Effector CD8-positive, alpha-beta T cell (primary cell): Measurements from ENCODE around the gene FRMD4A.
"Not testable (repeated sequence)": the region's sequence is repeated elsewhere in the genome, so short reads cannot be mapped to it uniquely, and the experiment has no call there.

Experiments
- DNase-seq: peaks from one replicate; lab custom pipeline; 2025; lab: John Stamatoyannopoulos, UW

Gene FRMD4A

GRCh38 chr10:13787015-13787421 lies 543.7 kb downstream of the FRMD4A start:
- peak; percentile 69 for DNase-seq

GRCh38 chr10:13784067-13784466 lies 546.7 kb downstream of the FRMD4A start:
- no peak for DNase-seq

DNA sequence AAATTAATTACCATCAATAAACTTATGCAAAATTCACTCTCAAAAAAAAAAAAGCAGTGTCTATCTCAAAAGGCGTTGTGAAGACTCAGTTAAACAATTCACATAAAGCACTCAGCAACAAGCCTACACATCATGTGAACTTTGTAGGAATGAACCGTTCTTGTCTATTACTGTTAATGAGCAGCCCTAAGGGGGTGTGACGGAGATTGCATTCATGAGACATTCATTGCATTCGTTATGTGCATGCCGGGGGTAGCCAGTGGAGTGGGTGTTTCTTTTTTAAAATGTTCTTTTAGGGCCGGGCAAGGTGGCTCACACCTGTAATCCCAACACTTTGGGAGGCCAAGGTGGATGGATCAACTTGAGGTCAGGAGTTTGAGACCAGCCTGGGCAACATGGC lies 551.0 kb downstream of the FRMD4A start:
- no peak for DNase-seq

- DNase-seq, result not testable (repeated sequence)
These were observed 552.1 kb downstream of the FRMD4A start for GRCh38 chr10:13778693-13778960.

GRCh38 chr10:13776861-13777311 lies 553.8 kb downstream of the FRMD4A start:
- DNase-seq, result no peak

DNA sequence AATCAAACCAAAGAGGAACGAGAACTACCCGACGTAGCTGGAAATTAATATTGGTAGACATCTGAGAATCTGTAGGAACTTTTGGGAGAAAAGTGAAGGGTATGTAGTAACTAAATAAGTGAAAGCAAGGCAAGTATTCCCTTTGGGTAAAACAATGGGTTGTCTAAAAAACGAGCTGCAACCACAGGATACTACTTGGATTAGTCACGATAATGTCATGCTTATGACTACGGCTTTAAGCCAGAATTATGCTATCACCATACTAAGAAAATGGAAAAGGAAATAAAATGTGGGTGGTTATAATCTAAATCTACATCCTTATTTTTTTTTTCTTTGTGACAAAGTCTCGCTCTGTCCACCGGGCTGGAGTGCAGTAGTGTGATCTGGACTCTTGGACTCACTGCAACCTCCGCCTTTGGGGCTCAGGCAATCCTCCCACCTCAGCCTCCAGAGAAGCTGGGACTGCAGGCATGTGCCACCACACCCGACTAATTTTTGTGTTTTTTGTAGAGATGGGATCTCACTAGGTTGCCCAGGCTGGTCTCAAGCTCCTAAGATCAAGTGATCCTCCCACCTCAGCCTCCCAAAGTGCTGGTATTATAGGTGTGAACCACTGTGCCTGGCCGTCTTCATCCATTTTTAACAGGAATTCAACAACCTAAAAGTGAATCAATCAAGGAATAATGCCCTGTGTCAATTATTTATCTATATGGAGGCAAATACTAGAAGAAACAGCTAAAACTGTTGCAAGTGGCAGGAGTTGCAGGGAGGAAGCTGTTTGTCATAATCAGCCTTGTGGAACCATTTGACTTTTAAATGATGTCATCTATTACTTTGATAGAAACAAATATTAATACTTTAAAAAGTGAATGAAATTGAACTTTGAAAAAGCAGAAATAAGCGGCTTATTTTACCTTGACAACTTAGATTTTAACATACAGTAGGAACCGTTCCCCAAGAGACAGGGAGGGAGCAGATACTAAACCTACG lies 554.6 kb downstream of the FRMD4A start:
- DNase-seq, result no peak

DNA sequence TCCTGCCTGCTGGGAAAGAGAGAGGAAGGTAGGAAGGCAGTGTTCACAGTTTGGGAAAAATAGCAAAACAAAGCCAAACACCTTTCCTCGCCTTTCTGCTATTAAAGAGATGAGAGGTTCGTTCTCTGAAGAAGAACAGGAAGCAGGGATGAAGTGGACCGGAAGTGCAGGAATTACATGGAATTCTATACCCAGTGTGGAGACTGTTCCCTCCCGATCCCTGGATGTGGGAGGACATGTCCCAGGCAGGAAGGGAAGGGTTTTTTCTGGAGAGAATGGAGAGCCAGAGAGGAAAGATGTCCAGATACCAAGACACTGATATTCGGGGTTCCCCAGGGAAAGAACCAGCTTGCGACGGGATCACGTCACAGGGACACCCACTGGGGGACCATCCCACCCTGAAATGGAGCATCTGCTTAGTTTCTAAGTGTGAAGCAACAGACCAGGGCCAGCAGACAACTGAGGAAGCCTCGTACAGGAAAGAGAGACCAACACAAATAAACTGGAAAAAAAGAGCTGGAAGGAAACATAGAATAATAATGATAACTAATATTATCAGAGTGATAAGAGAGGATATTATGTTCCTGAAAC lies 556.3 kb downstream of the FRMD4A start:
- DNase-seq, result no peak

DNA sequence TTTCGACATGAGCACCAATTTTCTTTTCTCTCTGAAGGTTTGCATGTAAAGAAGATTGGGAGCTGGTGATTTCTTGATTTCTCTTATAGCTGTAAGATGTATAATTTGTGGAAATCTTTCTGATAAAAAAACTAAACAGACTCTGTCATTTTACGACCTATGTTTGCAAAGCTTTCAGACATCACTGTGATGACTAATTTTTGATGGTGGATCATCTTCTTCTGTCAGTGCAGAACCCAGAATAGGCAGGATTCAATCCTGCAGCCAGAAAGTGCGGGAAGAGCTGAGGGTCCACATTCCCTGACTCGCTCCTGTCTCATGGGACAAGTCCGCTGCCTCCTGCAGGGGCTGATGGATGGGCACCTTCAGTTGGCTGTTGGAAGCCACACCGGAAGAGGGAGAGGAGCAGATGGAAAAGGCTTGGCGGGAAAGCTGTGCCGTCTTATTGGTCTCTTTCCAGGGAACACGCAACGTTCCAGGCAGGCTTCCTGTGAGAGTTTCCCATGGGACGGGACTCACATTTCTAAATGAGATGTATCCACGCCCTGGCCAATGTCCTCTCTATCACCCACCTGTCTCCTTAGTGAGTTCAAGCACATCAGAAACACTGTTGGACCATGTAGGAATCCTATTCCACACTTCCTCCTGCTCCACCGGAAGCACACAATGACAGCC lies 557.1 kb downstream of the FRMD4A start:
- no peak for DNase-seq

DNA sequence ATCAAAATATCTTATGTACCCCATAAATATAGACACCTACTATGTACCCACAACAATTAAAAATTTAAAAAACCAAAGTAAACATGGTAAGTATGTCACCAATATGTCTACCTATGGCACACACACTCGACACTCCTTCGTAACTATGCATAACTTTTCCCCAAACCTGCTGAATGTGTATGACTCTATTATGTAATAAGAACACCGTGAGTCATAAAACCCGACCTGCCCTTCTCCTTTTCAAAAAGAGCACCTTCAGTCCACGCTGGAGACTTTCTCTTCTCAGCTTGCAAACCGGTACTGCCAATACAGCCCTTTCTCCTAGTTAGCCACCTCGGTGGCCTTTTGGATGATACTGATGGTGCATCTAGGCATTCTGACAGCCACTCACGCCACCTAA lies 557.7 kb downstream of the FRMD4A start:
- DNase-seq, result no peak

DNA sequence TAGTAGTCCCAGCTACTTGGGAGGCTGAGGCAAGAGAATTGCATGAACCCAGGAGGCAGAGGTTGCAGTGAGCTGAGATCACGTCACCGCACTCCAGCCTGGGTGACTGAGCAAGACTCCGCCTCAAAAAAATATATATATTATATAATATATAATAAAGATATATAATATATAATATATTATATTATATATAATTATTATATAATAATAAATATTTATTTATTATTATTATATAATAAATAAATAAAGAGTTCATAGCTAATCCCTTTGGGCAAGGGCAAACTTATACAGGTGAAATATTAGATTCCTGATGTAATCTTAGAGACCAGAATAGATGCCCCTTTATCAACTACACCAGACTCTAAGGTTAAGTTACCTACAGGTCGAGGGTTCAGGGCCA lies 558.7 kb downstream of the FRMD4A start:
- no peak for DNase-seq

DNA sequence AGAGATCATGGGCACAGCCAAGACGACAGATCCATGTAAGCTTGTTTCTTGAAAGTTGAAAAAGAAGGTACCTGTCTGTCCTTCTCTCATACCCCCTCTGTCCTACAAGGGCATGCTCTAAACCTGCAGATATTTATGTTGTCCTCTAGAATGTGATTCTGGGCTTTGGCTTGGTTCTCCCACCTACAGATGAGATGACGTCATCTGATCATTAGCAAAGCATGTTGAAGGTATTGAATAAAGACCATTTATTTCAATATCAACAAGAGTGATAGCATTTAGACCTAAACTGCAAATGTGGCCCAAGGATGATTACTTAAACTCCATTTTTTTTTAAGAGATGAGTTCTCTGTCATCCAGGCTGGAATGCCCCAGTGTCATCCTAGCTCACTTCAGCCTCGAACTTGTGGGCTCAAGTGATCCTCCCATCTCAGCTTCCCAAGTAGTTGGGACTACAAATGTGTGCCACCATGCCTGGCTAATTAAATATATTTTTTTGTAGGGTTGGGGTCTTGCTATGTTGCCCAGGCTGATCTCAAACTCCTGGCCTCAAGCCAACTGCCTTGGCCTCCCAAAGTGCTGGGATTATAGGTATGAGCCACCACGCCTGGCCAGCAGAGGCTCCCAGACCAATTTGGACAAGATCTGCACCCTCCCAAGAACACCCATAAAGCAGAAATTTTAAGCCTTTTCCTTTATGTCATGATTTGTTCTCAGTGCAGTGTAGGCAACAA lies 559.8 kb downstream of the FRMD4A start:
- DNase-seq, result no peak

GRCh38 chr10:13769946-13770345 lies 560.8 kb downstream of the FRMD4A start:
- no peak for DNase-seq

- no peak for DNase-seq
These were observed 563.0 kb downstream of the FRMD4A start for GRCh38 chr10:13767676-13768178.

DNA sequence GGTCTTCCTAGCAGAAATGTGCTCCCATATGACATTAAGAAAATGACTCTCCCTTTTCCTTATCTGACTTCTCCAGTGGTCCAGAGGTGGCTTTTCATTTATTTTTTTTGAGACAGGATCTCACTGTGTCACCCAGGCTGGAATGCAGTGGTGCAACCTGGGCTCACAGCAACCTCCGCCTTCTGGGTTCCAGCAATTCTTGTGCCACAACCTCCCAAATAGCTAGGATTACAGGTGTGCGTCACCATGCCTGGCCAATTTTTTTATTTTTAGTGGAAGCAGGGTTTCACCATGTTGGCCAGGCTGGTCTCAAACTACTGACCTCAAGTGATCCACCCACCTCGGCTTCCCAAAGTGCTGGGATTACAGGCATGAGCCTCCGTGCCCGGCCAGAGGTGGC lies 563.6 kb downstream of the FRMD4A start:
- not testable (repeated sequence) for DNase-seq

GRCh38 chr10:13765641-13766341 lies 564.9 kb downstream of the FRMD4A start:
- no peak for DNase-seq

- no peak for DNase-seq
These were observed 569.1 kb downstream of the FRMD4A start for GRCh38 chr10:13761490-13762091.

- DNase-seq, result no peak
These were observed 571.6 kb downstream of the FRMD4A start for GRCh38 chr10:13759168-13759567.

DNA sequence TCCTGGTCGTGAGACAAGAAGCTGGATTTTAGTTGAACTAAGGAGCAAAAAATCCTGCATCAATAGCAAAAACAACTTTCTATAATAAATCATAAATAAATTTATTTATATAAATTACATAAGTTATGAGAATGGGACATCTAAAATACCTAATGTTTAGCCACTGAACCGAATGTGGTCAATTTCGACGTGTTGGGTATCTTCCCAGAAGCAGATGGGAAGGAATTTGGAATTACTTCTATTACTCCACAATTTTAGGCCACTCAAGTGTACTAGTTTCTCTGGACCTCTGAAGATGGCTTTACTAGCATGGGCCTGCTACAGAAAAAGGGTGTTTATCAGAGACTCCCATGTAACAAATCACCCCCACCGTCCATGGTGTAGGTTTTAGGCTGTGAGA lies 572.0 kb downstream of the FRMD4A start:
- no peak for DNase-seq

DNA sequence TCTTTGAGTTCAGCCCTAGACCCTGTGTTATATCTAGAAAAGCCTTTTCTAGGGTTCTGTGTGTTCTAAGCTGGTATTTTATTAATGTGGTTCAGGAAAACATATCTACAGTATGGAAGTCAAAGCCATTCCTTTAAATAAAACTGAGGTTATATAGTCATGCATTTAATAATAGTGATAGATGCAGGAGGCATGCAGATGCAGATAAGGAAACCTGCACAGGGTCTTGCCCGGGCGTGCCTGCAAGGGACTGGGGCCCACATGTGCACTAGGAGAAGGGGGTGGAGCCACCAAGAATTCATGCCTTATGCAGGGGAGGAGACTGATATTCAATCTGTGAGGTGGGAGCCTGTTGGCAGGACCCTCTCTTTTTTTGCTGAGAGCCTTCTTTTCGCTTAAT lies 572.4 kb downstream of the FRMD4A start:
- DNase-seq, result no peak

DNA sequence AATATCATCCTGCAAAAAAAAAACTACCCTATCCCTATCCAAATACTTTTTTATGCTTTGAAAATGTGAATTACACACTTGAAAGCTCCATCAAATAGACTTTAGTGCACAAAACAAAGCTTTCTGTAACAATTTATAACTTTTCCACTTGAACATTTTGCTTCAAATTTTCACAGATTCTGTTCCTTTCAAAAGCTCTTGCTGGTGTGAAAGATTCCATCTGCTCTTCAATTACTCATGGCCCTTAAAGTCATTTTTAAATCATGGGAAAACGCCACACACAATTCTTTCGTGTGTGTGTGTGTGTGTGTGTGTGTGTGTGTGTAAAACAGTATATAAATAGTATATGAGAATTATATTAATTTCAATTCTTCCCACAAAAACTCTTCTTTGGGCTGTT lies 576.4 kb downstream of the FRMD4A start:
- DNase-seq, result no peak

DNA sequence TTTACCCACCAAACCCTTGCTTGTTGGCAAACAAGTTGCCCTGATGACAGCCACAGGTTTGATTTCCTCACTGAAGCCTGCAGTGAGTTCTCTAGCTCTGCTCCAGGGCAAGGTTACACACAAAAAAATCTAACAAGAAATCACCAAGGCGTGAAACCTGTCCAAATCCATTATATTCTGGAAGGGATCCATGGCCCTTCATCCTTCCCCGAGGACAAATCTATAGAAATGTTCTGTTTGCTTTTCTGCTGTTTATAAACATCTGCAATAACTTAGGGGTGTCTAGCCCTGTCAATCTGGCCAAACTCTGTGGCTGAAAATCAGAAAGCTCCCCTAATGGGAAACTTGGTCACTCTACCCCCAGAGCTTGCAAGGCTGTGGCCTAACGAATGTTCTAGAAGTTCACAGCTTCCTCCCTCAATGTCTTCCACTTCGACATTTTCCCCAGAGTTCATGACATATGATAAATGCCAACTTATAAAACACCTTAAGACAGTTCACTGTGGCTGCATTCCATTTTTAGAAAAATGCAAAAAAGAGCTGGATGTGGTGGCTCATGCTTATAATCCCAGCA lies 579.4 kb downstream of the FRMD4A start:
- DNase-seq, result no peak
